GM21825 (cell line): Measurements from ENCODE around the gene PFKFB3.
A peak's percentile ranks its signal among the peaks of the same experiment; 100 is the strongest.
"Not testable (repeated sequence)": the region's sequence is repeated elsewhere in the genome, so short reads cannot be mapped to it uniquely, and the experiment has no call there.

Experiments
- ATAC-seq: cut with Tn5 transposase; IDR thresholded peaks from one replicate; pipeline ENCODE4 v1.9.1; 2021; ENCODE audit warnings: mild to moderate bottlenecking, moderate library complexity; ENCODE audit not compliant: unreplicated experiment

PFKFB3 gene

GRCh38 chr10:6201516-6201975 lies 1.2 kb upstream of the PFKFB3 start:
- ATAC-seq, result peak; percentile 53

GRCh38 chr10:6202098-6202683 lies 541 bp upstream of the PFKFB3 start:
- ATAC-seq, result peak; percentile 1

GRCh38 chr10:6203331-6204062 lies 765 bp downstream of the PFKFB3 start:
- ATAC-seq, result peak; percentile 41

- ATAC-seq, result no peak
Observed at GRCh38 chr10:6204063-6204340, 1.3 kb downstream of the PFKFB3 start.

GRCh38 chr10:6204341-6205191 lies 1.8 kb downstream of the PFKFB3 start:
- no peak for ATAC-seq

GRCh38 chr10:6206486-6206885 lies 3.8 kb downstream of the PFKFB3 start:
- ATAC-seq, result not testable (repeated sequence)

- no peak for ATAC-seq
Observed at GRCh38 chr10:6207658-6208057, 4.9 kb downstream of the PFKFB3 start.

GRCh38 chr10:6208799-6209235 lies 6.1 kb downstream of the PFKFB3 start:
- ATAC-seq, result no peak

- ATAC-seq, result no peak
Observed at GRCh38 chr10:6211341-6211670, 8.6 kb downstream of the PFKFB3 start.

- ATAC-seq, result no peak
Observed at GRCh38 chr10:6211671-6212635, 9.2 kb downstream of the PFKFB3 start.

GRCh38 chr10:6212806-6213205 lies 10.1 kb downstream of the PFKFB3 start:
- ATAC-seq, result no peak

- no peak for ATAC-seq
Observed at GRCh38 chr10:6213257-6213905, 10.6 kb downstream of the PFKFB3 start.

- no peak for ATAC-seq
Observed at GRCh38 chr10:6213908-6214307, 11.2 kb downstream of the PFKFB3 start.

- ATAC-seq, result no peak
Observed at GRCh38 chr10:6214612-6215011, 11.9 kb downstream of the PFKFB3 start.

- no peak for ATAC-seq
Observed at GRCh38 chr10:6215241-6215640, 12.5 kb downstream of the PFKFB3 start.

- no peak for ATAC-seq
Observed at GRCh38 chr10:6215683-6216484, 13.2 kb downstream of the PFKFB3 start.

- ATAC-seq, result no peak
Observed at GRCh38 chr10:6216916-6217315, 14.2 kb downstream of the PFKFB3 start.

GRCh38 chr10:6217611-6218010 lies 14.9 kb downstream of the PFKFB3 start:
- ATAC-seq, result no peak

GRCh38 chr10:6218692-6219493 lies 16.2 kb downstream of the PFKFB3 start:
- no peak for ATAC-seq
